HT1080 (cell line): ENCODE measurements around the gene CEP112. TPM values are rescaled to one million over a fixed set of nuclear protein-coding genes. Genes with fewer than 3 reads are reported as not detected.
"Not testable (repeated sequence)": the region's sequence is repeated elsewhere in the genome, so short reads cannot be mapped to it uniquely, and the experiment has no call there.

Experiments used
- DNase-seq: peaks from one replicate; pipeline ENCODE4 v3.0.0-alpha.2; 2015; ENCODE audit warnings: low read depth
- total RNA-seq: library from RNA; depleted of rRNA; stranded (reverse); fragments of >200 nt; shearing (Covaris generic); gene quantifications from 2 replicates; pipeline ENCODE4 v1.2.3, GENCODE V29; 2014

The CEP112 gene
- total RNA-seq, 1 experiment from 2014 or later, result 2.5 TPM

DNA sequence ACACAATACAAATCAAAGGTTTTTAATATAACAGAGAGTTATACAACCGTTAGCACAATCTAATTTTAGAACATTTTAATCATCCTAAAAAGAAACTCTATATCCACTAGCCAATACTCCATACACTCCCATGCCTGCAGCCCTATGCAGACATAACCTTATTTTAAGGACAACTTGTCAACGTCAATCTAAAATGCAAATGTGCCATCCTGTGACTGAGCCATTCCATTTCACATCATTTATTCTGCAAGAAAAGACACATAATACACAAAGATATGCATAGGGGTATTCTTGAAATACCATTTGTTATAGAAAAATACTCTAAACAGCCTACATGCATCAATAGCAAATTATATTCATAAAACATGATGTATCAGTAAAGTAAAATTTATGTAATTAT is 106.7 kb downstream of the CEP112 start:
- DNase-seq, result no peak

GRCh38 chr17:66080670-66081069 is 111.3 kb downstream of the CEP112 start:
- not testable (repeated sequence) for DNase-seq

- DNase-seq, result peak; percentile 74
Observed at GRCh38 chr17:66076546-66077190, 115.3 kb downstream of the CEP112 start.

DNA sequence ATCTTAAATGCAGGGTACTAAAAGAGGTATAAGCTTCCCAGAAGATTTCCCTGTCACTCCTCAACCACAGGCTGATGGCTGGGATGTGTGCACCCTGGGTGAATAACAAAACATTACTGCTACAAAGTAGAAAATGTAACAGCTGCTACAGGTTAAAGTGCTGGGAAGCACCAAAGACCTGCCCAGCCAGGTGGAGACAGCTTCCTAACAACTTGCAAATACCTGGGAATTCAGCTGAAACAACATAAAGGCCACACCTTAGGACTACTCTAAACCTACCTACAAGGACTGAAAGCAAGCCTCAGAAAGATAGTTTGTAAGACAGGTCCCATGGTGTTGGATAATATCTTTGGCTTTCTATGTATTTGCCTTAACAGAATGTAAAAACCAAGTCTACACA is 118.5 kb downstream of the CEP112 start:
- no peak for DNase-seq

DNA sequence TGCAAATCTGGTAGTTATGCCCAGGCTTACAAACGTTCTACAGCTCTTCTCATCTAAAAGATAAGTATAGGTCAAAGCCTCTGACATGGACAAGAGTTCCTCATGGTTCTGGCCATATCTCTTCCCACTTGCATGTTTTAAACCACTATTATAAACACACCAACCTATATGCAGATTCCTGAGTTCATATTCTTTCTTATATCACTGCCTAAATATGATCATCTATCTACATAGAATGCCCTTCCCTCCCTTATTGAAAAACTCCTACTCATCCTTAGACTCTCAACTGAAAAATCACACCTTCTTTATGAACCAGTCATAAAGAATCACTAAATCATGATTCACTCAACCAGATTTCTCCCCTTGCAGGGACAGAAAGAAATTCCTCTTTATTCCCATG is 128.2 kb downstream of the CEP112 start:
- no peak for DNase-seq

DNA sequence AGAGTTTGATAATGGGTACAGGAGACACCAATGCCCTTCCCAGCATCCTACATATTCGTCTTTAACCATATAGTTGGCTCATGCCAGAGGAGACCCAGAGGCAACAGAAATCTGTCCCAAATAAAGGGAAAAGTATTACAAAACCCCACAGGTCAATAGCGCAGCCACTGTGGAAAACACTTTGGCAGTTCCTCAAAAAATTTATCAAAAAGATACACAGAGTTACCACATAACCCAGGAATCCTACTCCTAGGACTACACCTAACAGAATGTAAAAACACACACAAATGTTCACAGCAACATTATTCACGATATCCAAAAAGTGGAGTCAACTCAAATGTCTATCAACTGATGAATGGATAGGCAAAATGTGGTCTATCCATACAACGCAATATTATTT is 135.8 kb downstream of the CEP112 start:
- no peak for DNase-seq

GRCh38 chr17:66054242-66054641 is 137.7 kb downstream of the CEP112 start:
- no peak for DNase-seq

GRCh38 chr17:66044083-66044482 is 147.8 kb downstream of the CEP112 start:
- no peak for DNase-seq

DNA sequence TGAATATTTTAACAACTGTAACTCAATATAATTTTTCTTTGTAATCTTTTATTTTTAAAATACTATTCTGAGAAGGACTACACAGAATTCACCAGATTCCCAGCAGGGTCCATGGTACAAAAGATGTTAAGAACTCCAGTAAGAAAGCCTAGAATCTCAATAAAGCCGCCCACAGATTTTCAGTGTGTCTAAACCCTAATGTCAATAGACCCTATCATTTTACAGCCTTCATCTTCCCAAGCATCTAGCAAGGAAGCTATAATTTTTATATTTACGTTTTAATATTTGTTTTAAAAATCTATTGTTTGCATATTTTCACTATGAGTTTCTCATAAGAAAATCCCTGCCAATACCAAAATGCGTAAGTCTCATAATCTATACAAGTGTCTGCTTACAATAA is 148.5 kb downstream of the CEP112 start:
- no peak for DNase-seq

DNA sequence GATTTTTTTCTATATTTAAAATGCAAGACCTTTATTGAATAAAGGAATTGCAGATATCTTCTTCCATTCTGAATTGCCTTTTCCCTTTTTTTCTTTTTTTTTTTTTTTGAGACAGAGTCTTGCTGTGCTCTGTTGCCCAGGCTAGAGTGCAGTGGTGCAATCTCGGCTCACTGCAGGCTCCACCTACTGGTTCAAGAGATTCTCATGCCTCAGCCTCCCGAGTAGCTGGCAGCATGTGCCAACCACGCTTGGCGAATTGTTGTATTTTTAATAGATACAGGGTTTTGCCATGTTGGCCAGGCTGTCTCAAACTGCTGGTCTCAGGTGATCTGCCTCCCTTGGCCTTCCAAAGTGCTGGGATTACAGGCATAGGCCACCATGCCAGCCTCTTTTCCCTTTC is 151.5 kb downstream of the CEP112 start:
- DNase-seq, result no peak

GRCh38 chr17:66038125-66038524 is 153.8 kb downstream of the CEP112 start:
- DNase-seq, result no peak

DNA sequence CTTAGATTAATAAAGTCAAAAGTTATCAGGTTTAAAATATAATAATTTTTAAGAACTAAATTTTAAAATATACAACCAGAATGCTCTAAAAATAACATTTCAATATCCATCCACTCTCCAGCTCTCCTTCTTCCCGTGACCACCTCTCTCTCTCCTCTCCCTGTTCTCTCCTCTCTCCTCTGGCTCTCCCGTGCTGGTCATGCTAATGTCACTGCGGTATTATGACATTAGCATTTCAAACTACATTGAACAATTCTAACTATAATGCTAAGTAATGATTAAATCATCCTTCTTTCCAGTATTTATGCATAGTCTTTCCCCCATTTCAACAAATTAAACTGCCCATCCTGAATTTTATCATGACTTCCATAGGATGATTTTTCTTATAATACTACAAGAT is 154.7 kb downstream of the CEP112 start:
- DNase-seq, result no peak

DNA sequence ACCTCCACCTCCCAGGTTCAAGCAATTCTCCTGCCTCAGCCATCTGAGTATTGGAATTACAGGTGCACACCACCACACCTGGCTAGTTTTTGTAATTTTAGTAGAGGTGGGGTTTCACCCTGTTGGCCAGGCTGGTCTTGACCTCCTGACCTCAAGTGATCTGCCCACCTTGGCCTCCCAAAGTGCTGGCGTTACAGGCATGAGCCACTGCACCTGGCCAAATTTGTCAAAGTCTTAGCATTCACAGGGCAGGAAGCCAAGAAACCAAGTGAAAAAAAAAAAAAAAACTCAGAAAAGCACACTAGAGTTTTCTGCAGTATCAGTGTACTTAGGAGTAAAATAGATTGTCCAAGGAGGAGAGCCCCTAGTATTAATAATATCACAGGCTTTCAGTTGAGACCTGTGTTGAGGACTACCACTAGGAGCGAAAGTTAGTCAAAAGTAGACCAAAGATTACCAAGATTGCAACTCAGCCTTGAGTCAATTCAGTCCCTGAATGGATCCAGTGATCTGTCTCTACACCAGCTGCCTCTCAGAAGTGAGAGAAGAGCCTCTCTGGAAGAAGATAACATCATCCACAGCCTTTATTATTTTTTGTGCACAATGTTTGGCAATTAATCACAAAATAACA is 159.7 kb downstream of the CEP112 start:
- no peak for DNase-seq

- DNase-seq, result no peak
Observed at GRCh38 chr17:66025551-66025950, 166.4 kb downstream of the CEP112 start.

GRCh38 chr17:66021757-66022156 is 170.2 kb downstream of the CEP112 start:
- peak; percentile 10 for DNase-seq

GRCh38 chr17:66018786-66019185 is 173.1 kb downstream of the CEP112 start:
- no peak for DNase-seq

- no peak for DNase-seq
Observed at GRCh38 chr17:66016231-66016630, 175.7 kb downstream of the CEP112 start.

DNA sequence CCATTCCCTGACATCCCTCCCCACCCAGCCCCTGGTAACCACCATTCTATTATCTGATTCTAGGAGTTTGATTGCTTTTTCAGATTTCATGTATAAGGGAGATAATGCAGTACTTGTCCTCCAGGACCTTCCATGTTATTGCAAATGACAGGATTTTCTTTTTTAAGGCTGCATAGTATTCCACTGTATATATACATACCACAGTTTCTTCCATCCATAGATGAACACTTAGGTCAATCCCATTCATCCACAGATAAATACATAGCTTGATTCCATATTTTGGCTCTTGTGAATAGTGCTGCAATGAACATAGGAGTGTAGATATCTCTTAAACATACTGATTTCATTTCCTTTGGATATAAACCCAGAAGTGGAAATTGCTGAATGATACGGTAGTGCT is 183.3 kb downstream of the CEP112 start:
- DNase-seq, result no peak

- no peak for DNase-seq
Observed at GRCh38 chr17:66006654-66007053, 185.3 kb downstream of the CEP112 start.

GRCh38 chr17:66002812-66003211 is 189.1 kb downstream of the CEP112 start:
- no peak for DNase-seq

GRCh38 chr17:66002063-66002585 is 189.8 kb downstream of the CEP112 start:
- no peak for DNase-seq

GRCh38 chr17:66000216-66000615 is 191.7 kb downstream of the CEP112 start:
- DNase-seq, result no peak

DNA sequence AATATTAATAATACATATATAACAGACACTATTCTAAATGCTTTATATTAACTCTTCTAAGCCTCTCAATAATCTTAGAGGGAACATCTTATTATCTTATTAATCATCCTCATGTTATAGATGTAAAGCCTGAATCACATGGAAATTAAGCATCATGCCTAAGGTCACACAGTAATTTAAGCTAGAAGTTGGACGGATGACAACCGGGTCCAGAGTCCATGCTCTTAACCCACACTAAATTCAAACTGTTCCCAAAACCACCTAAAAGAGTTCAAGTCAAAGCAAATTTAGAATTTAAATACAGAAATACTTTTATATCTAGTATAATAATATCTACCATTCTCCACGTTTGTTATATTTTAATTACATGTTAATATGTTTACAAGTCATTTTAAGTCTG is 193.3 kb downstream of the CEP112 start:
- no peak for DNase-seq
